HG02840 (cell line): ENCODE data around the gene CR2.
"Not testable (repeated sequence)": the region's sequence is repeated elsewhere in the genome, so short reads cannot be mapped to it uniquely, and the experiment has no call there.

ENCODE experiments used
- ATAC-seq: cut with Tn5 transposase; IDR thresholded peaks from one replicate; pipeline ENCODE4 v1.9.1; 2021; ENCODE audit warnings: mild to moderate bottlenecking, moderate library complexity, moderate number of reproducible peaks; ENCODE audit not compliant: unreplicated experiment, low FRiP score

CR2 gene

GRCh38 chr1:207454046-207454964 lies at the start of gene CR2:
TSS of gene CR2 (plus strand) at chr1:207454328. CDS start at chr1:207454419, 91 bp downstream.
- ATAC-seq, result peak; percentile 70

- no peak for ATAC-seq
Measured at GRCh38 chr1:207404849-207405525, 49.1 kb upstream of the CR2 start.

DNA sequence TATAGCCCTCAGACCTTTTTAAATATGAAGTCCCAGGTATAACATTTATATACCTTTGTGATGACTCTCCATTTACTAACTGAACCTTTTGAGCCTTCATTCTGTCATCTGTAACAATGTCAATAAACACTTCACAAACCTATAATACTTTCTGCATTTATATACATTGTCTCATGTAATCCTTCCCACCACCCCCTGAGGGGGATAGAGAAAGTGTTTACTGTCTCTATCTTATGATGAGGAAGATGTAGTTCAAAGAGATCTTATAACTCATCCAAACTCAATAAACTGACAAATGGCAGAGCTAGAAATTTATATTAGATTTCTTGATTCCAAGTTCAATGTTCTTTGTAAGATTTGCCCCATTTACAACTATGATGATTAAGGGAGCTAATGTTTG lies 48.3 kb upstream of the CR2 start:
- ATAC-seq, result no peak

GRCh38 chr1:207407655-207408260 lies 46.4 kb upstream of the CR2 start:
- ATAC-seq, result no peak

GRCh38 chr1:207412845-207413244 lies 41.3 kb upstream of the CR2 start:
- no peak for ATAC-seq

GRCh38 chr1:207414606-207415108 lies 39.5 kb upstream of the CR2 start:
- ATAC-seq, result peak; percentile 65

DNA sequence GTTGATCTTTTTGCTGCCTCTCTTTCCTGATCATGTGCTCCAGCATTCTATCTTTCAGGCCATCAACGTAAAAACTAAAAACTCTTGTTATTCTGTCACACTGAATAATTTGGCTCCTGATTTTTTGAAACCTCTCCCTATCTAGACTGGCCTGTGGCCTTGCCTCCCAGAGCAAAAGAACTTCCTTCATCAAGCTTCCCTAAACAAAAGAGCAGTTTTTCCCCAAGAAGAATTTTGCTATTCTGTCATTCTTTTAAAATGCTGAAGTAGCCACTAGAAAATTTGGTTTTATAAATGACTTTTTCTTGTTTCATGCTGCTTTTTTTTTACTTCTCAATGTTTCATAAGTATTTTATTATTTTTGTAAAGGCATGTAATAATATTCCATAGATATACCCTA lies 37.1 kb upstream of the CR2 start:
- no peak for ATAC-seq

DNA sequence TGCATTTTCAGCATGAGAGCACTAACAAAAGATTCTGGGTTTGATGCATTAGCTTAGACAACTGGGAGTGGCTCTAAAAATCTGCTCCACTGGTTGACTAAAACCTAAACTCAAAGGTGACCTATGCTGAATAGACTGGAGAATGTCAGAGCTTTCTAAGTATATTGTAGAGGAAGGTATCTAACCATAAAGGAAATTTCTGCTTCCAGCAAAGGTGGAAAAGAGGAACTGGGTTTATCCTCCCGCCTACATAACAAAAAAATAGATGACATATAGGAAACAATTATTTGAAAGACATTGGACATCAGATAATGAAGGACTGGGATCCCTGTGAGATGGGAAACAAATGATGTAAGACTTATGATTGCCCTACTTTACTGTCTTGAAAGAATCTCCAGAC lies 35.8 kb upstream of the CR2 start:
- no peak for ATAC-seq

DNA sequence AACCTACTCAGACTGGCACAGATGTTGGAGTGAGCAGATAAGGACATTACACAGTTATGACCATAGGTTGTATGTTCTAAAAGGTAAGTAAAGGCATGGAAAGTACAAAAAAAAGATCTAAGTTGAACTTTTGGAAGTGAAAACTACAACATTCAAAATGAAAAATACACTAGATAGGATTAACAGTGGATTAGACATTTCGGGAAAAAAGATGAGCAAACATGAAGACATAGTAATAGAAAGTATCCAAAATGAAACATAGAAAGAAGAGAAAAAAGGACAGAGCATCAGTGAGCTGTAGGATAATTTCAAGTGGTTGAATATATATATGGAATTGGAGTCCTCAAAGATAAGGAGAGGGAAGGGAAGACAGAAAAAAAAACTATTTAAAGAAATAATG lies 34.0 kb upstream of the CR2 start:
- ATAC-seq, result no peak

GRCh38 chr1:207421078-207421477 lies 33.0 kb upstream of the CR2 start:
- ATAC-seq, result no peak

- no peak for ATAC-seq
Measured at GRCh38 chr1:207423560-207424292, 30.4 kb upstream of the CR2 start.

- ATAC-seq, result no peak
Measured at GRCh38 chr1:207424570-207425131, 29.5 kb upstream of the CR2 start.

DNA sequence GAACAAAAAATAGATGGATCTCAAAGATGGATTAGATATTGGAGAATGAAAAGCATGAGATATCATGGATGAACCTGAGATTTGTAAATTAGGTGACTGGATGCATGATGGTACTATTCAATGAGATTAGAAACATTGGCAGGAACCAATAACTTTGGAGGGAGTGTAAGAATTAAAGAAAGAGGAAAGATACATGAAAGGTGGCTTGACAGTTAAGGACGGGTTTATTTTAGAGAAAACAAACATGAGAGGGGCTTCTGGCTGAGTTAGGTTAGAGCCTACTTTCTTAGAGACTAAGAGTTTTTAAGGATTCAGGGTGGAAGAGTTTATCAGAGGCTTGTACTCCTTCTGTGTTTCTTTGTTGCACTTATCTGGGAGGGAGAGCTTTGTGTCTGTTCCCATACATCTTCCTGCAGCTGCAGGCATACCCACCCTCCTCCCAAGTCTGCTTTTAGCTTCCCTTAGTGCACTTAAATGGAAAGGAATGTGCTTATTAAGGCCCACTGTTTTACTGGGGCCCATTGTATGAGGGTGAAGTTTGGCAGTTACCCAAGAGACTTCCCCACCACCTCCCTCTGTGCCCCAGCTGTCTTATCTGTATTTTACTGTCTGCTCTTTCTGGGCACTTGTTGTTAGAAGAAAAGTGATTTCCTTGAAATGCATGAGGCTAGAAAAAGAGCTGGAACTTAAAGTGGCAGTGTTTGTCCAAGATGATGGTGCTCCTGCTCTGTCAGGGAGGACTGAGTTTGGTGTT lies 26.1 kb upstream of the CR2 start:
- ATAC-seq, result no peak

DNA sequence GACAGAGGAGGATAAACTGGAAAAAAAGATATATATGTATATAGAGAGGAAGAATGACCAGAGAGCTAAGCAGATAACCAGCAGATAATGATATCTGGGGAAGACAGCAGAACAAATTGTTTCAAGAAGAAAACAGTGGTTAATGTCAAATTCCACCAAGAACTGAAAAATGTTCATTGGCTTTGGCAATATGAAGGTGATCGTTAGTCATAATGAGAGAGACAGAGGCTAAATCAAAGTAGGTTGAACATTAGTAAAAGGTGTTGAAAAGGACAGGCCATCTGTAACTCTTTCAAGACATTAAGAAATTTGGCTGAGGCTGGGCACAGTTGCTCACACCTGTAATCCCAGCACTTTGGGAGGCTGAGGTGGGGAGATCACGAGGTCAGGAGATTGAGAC lies 25.3 kb upstream of the CR2 start:
- no peak for ATAC-seq

- ATAC-seq, result no peak
Measured at GRCh38 chr1:207429963-207430362, 24.2 kb upstream of the CR2 start.

DNA sequence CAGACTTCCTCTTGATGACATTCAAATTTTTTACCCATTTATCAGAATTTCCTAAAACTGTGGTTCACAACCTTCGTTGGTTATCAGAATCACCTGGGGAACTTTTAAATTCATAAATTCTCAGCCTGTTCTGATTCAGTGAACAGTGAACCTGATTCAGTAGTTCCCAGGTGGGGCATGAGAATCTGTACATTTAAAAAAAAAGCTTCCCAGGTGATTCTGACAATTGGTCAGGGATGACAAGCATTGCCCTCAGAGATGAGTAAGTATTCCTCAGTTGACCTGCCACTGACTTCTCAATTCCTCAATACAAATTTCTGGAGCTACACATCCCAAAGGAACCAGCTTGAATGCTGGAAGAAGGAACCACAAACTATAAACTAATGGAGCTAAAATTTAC lies 23.5 kb upstream of the CR2 start:
- ATAC-seq, result no peak

- no peak for ATAC-seq
Measured at GRCh38 chr1:207431508-207431907, 22.6 kb upstream of the CR2 start.

DNA sequence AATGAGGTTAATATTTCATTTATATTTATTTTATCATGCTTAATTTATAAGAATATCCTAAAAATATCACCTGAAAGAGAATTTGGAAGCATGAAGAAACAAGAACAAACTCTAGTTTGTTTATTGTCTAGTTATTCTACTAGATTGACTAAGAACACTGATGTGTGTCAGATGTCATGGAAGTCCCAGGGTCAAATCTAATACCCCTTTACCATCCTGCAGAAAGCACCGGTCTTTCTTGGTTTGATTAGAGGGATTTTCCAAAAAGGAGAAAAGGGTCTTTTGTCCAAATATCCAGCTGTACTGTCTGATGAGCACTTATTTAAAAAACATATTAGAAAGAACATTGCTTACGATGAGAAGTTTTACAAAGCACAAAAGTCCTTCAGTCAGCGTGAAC lies 20.7 kb upstream of the CR2 start:
- no peak for ATAC-seq

GRCh38 chr1:207436746-207437145 lies 17.4 kb upstream of the CR2 start:
- not testable (repeated sequence) for ATAC-seq
